HG02798 (cell line): ENCODE measurements around the gene RBM42.
"Not testable (repeated sequence)": the region's sequence is repeated elsewhere in the genome, so short reads cannot be mapped to it uniquely, and the experiment has no call there.

ENCODE experiments used
- ATAC-seq: cut with Tn5 transposase; IDR thresholded peaks from one replicate; pipeline ENCODE4 v1.9.1; 2021; ENCODE audit warnings: mild to moderate bottlenecking; ENCODE audit not compliant: unreplicated experiment, poor library complexity

Gene RBM42

GRCh38 chr19:35628565-35629331, at the start of gene RBM42:
RBM42 (plus strand) TSS chr19:35629036; CDS start chr19:35629154, 118 bp downstream.
- peak; percentile 99 for ATAC-seq

GRCh38 chr19:35582760-35583159, 46.1 kb upstream of the RBM42 start:
- ATAC-seq = no peak

- no peak for ATAC-seq
These were observed 43.0 kb upstream of the RBM42 start, which contains the start of gene PMIS2 for GRCh38 chr19:35585848-35586247. PMIS2 (plus strand) TSS chr19:35586173; CDS start chr19:35586260, 87 bp downstream.

GRCh38 chr19:35587321-35587720, 41.5 kb upstream of the RBM42 start:
- ATAC-seq = no peak

GRCh38 chr19:35590875-35591274, 38.0 kb upstream of the RBM42 start:
- no peak for ATAC-seq

GRCh38 chr19:35592226-35592625, 36.6 kb upstream of the RBM42 start:
- ATAC-seq = no peak

GRCh38 chr19:35595026-35595425, 33.8 kb upstream of the RBM42 start:
- ATAC-seq = not testable (repeated sequence)

GRCh38 chr19:35595928-35596327, 32.9 kb upstream of the RBM42 start:
- no peak for ATAC-seq

GRCh38 chr19:35596366-35596999, 32.4 kb upstream of the RBM42 start:
- ATAC-seq = peak; percentile 81

GRCh38 chr19:35601971-35602370, 26.9 kb upstream of the RBM42 start:
- ATAC-seq = no peak

GRCh38 chr19:35604436-35604835, 24.4 kb upstream of the RBM42 start:
- ATAC-seq = not testable (repeated sequence)

- not testable (repeated sequence) for ATAC-seq
These were observed 21.7 kb upstream of the RBM42 start for GRCh38 chr19:35607170-35607569.

GRCh38 chr19:35607661-35608060, 21.2 kb upstream of the RBM42 start:
- no peak for ATAC-seq

- no peak for ATAC-seq
These were observed 20.6 kb upstream of the RBM42 start for GRCh38 chr19:35608251-35608650.

- no peak for ATAC-seq
These were observed 18.9 kb upstream of the RBM42 start for GRCh38 chr19:35609851-35610353.

- no peak for ATAC-seq
These were observed 16.6 kb upstream of the RBM42 start for GRCh38 chr19:35612224-35612558.

- peak; percentile 93 for ATAC-seq
These were observed 16.1 kb upstream of the RBM42 start, which contains the start of gene HAUS5 for GRCh38 chr19:35612559-35613321. HAUS5 (plus strand) TSS chr19:35612735; CDS start chr19:35612795, 60 bp downstream.

- ATAC-seq = no peak
These were observed 15.3 kb upstream of the RBM42 start for GRCh38 chr19:35613574-35613973.

GRCh38 chr19:35615036-35615435, 13.8 kb upstream of the RBM42 start:
- ATAC-seq = no peak

GRCh38 chr19:35618857-35619256, 10.0 kb upstream of the RBM42 start:
- no peak for ATAC-seq
